Upper lobe of left lung (tissue), 6 donors: Measurements from ENCODE around the gene GTPBP2. TPM values are rescaled to one million over a fixed set of nuclear protein-coding genes. Genes with fewer than 3 reads are reported as not detected.

Experiments
- ATAC-seq, 2 donors: fragments of 200-7000 bp; cut with Tn5 transposase; one replicate each; pipeline ENCODE4 v1.9.1; 2022; ENCODE audit warnings: mild to moderate bottlenecking in 2 of 2, moderate library complexity in 2 of 2; ENCODE audit not compliant: low FRiP score in 2 of 2
- DNase-seq, 2 donors: peaks; one replicate each; pipeline ENCODE4 v3.0.0-alpha.2; 2019 to 2020
- H3K27ac ChIP-seq, 4 donors: fragments of 200-600 bp; sonication (generic); one replicate each; pipeline ENCODE4 v1.5.1; 2016 to 2019
- H3K27me3 ChIP-seq, 4 donors: fragments of 200-600 bp; sonication (generic); one replicate each; pipeline ENCODE4 v1.5.1; 2017 to 2019
- H3K36me3 ChIP-seq, 4 donors: fragments of 200-600 bp; sonication (generic); one replicate each; pipeline ENCODE4 v1.5.1; 2016 to 2019
- H3K4me1 ChIP-seq, 4 donors: fragments of 200-600 bp; sonication (generic); one replicate each; pipeline ENCODE4 v1.5.1; 2018 to 2019
- H3K4me3 ChIP-seq, 4 donors: fragments of 200-600 bp; sonication (generic); one replicate each; pipeline ENCODE4 v1.5.1; 2017 to 2019; ENCODE audit warnings: mild to moderate bottlenecking in 2 of 4, moderate library complexity in 1 of 4
- H3K9me3 ChIP-seq, 4 donors: fragments of 200-600 bp; sonication (generic); one replicate each; pipeline ENCODE4 v1.5.1; 2018 to 2019
- CTCF ChIP-seq, 6 experiments: fragments of 450-650 bp in 4 of 6; fragments of 200-600 bp in 2 of 6; sonication (generic) in 2 of 6; IDR thresholded peaks; one replicate each; pipeline ENCODE4 v1.5.1; 2016 to 2019; ENCODE audit warnings: antibody characterized with exemption in 6 of 6
- EP300 ChIP-seq, 4 donors: sonication (generic); formaldehyde crosslinking; IDR thresholded peaks; one replicate each; pipeline ENCODE4 v1.5.1; 2017; ENCODE audit warnings: antibody characterized with exemption in 4 of 4, control low read depth in 2 of 4
- POLR2A ChIP-seq, 4 donors: fragments of 450-650 bp; IDR thresholded peaks; one replicate each; pipeline ENCODE4 v1.5.1; 2016 to 2017; ENCODE audit warnings: antibody characterized with exemption in 4 of 4, mild to moderate bottlenecking in 2 of 4
- POLR2AphosphoS5 ChIP-seq, 2 donors: sonication (generic); formaldehyde crosslinking; IDR thresholded peaks; one replicate each; pipeline ENCODE4 v1.5.1; 2017; ENCODE audit warnings: antibody characterized with exemption in 2 of 2
- WGBS, 2 donors: methylation state at CpG; one replicate each; pipeline ENCODE4 v1.1.5; 2017 to 2018; 5-methylcytosine and 5-hydroxymethylcytosine counted together
- total RNA-seq, 6 donors: library from RNA; depleted of rRNA in 4 of 6; stranded (reverse); fragments of >200 nt in 4 of 6; gene quantifications; one replicate each; pipeline versions ENCODE4 v1.1.0 to v1.2.1, GENCODE V29; 2016 to 2021
- donor health status: DM: no; HTN: no; CAD: no; lungs with moderate emphysema.
- donor health status: DM: no; HTN: yes; CAD: no; lungs with severe emphysema.

Gene GTPBP2
- total RNA-seq, 6 donors from 2014 or later: 41.3 to 128 (median 78.1) TPM

- Histone ChIP-seq H3K4me3 (no peak overlapping the region), H3K27ac (no peak overlapping the region), H3K9me3 (no peaks in the 10 kb centered on the region), H3K36me3 (peaks cover 3 to 73% (median 46%) of the 10 kb centered on the region in 4 donors), H3K4me1 (no peaks in the 10 kb centered on the region), H3K27me3 (no peaks in the 10 kb centered on the region)
- TF ChIP-seq CTCF (IDR thresholded peaks at IDR 0.05) (no peak), POLR2A (IDR thresholded peaks at IDR 0.05) (no peak), EP300 (IDR thresholded peaks at IDR 0.05) (no peak), POLR2AphosphoS5 (IDR thresholded peaks at IDR 0.05) (no peak)
- ATAC-seq (no peak), DNase-seq (no peak)
- WGBS, 2 donors: 84 to 88% methylated on average over 7 of the region's 7 CpGs
Measured at GRCh38 chr6:43584892-43585570, 44.0 kb downstream of the GTPBP2 start.

GRCh38 chr6:43582911-43583310 lies 46.2 kb downstream of the GTPBP2 start:
- H3K27me3 ChIP-seq: no peaks in the 10 kb centered on the region
- H3K27ac ChIP-seq: no peak overlapping the region
- H3K4me1 ChIP-seq: peaks cover 0 to 15% (median 8%) of the 10 kb centered on the region in 4 donors
- DNase-seq (no peak), ATAC-seq (no peak)
- no peak overlapping the region for H3K4me3 ChIP-seq
- no peak for TF ChIP-seq EP300 (IDR thresholded peaks at IDR 0.05)
- H3K36me3 ChIP-seq: peaks cover 3 to 55% (median 33%) of the 10 kb centered on the region in 4 donors
- no peaks in the 10 kb centered on the region for H3K9me3 ChIP-seq
- 84 to 93% methylated on average over 5 of the region's 5 CpGs for WGBS, 2 donors

GRCh38 chr6:43579171-43579570 lies 49.9 kb downstream of the GTPBP2 start:
- H3K27ac ChIP-seq: no peak overlapping the region
- H3K27me3 ChIP-seq: no peaks in the 10 kb centered on the region
- ATAC-seq (no peak), DNase-seq (no peak)
- peaks cover 0 to 17% (median 14%) of the 10 kb centered on the region in 4 donors for H3K36me3 ChIP-seq
- TF ChIP-seq EP300 (IDR thresholded peaks at IDR 0.05) (no peak), CTCF (IDR thresholded peaks at IDR 0.05) (no peak), POLR2A (IDR thresholded peaks at IDR 0.05) (no peak), POLR2AphosphoS5 (IDR thresholded peaks at IDR 0.05) (no peak)
- H3K4me3 ChIP-seq: no peak overlapping the region
- H3K4me1 ChIP-seq: peaks cover 20 to 37% (median 29%) of the 10 kb centered on the region in 4 donors
- WGBS, 2 donors: 73 to 75% methylated on average over 2 of the region's 2 CpGs
- no peaks in the 10 kb centered on the region for H3K9me3 ChIP-seq

GRCh38 chr6:43578748-43579147 lies 50.3 kb downstream of the GTPBP2 start:
- peaks cover 20 to 37% (median 31%) of the 10 kb centered on the region in 4 donors for H3K4me1 ChIP-seq
- H3K4me3 ChIP-seq: no peak overlapping the region
- H3K36me3 ChIP-seq: peaks cover 0 to 13% (median 9%) of the 10 kb centered on the region in 4 donors
- ATAC-seq (no peak), DNase-seq (no peak)
- WGBS, 2 donors: 77 to 89% methylated on average over 3 of the region's 3 CpGs
- H3K27me3 ChIP-seq: no peaks in the 10 kb centered on the region
- no peak overlapping the region for H3K27ac ChIP-seq
- TF ChIP-seq CTCF (IDR thresholded peaks at IDR 0.05) (no peak), POLR2A (IDR thresholded peaks at IDR 0.05) (no peak), EP300 (IDR thresholded peaks at IDR 0.05) (no peak), POLR2AphosphoS5 (IDR thresholded peaks at IDR 0.05) (no peak)
- H3K9me3 ChIP-seq: no peaks in the 10 kb centered on the region

GRCh38 chr6:43575772-43576551 lies 53.1 kb downstream of the GTPBP2 start, which contains the start of the genes POLH and XPO5:
Gene POLH (plus strand): TSS chr6:43576185. CDS start chr6:43582320, 6,135 bp downstream.
Gene XPO5 (minus strand): TSS chr6:43576038. CDS start chr6:43575864, 174 bp downstream.
- peak within 1 kb of the TSS; percentile 68 to 84 (median 74) for H3K27ac ChIP-seq

More at GRCh38 chr6:43575772-43576551, 53.1 kb downstream of the GTPBP2 start, which contains the start of the genes POLH and XPO5:
- ATAC-seq (peak; percentile 98 to 100), DNase-seq (peak; percentile 94 to 98)
- Histone ChIP-seq H3K9me3 (no peaks in the 10 kb centered on the region), H3K4me1 (peaks cover 20 to 37% (median 31%) of the 10 kb centered on the region in 4 donors), H3K36me3 (peaks cover 0 to 23% (median 5%) of the 10 kb centered on the region in 4 donors), H3K27me3 (no peaks in the 10 kb centered on the region), H3K4me3 (peak within 1 kb of the TSS; percentile 82 to 99 (median 92))
- TF ChIP-seq POLR2AphosphoS5 (IDR thresholded peaks at IDR 0.05) (peak; percentile 91 to 97), EP300 (IDR thresholded peaks at IDR 0.05) (no peak), POLR2A (IDR thresholded peaks at IDR 0.05) (peak in 3 of 4 donors; percentile 79 to 99 (median 99)), CTCF (IDR thresholded peaks at IDR 0.05) (peak in 3 of 6 experiments; percentile 22 to 43 (median 27))
- 0 to 2% methylated on average over 6 to 36 of the region's 76 CpGs for WGBS, 2 donors
